ENCODE results near the gene AHDC1. TPM values are rescaled to one million over a fixed set of nuclear protein-coding genes. Genes with fewer than 3 reads are reported as not detected.

The AHDC1 gene
- total RNA-seq, 1 donor from 2014 or later: 46.6 TPM

DNA sequence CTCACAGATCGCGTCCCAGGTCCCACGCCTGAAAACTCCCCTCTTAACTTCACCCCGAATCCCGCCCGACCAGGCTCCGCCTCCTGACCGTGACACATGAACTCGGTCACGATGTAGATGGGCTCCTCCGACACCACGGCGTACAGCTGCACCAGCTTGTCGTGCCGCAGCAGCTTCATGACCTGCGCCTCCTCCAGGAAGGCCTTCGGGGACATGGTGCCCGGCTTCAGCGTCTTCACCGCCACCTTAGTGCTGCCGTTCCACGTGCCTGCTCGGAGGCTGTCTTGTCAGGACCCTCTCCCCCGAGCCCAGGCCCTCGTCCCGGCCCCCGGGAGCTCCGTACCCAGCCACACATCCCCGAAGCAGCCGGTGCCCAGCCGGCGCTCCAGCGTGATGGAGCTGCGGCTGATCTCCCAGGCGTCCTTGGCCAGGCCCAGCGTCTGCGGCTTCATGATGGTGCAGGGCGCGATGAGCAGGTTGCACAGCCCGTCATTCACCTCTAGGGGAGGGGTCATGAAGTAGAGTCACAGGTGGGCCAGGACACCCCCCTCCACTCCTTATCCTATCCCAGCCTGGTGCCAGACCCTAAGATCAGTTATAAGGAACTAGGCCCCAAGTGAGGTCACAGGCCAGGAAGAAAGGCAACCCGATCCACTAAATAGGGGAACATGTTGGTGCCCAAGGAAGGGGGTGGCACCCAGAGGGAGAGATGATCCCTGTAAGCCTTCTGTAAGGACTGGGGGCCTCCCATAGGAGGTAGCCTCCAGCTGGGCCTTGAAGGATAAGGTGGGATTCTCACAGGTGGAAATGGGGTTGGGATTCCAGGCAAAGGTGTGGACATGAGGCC, 11.6 kb upstream of the AHDC1 start:
- no peak for DNase-seq (ENCODE audit: low read depth)

DNA sequence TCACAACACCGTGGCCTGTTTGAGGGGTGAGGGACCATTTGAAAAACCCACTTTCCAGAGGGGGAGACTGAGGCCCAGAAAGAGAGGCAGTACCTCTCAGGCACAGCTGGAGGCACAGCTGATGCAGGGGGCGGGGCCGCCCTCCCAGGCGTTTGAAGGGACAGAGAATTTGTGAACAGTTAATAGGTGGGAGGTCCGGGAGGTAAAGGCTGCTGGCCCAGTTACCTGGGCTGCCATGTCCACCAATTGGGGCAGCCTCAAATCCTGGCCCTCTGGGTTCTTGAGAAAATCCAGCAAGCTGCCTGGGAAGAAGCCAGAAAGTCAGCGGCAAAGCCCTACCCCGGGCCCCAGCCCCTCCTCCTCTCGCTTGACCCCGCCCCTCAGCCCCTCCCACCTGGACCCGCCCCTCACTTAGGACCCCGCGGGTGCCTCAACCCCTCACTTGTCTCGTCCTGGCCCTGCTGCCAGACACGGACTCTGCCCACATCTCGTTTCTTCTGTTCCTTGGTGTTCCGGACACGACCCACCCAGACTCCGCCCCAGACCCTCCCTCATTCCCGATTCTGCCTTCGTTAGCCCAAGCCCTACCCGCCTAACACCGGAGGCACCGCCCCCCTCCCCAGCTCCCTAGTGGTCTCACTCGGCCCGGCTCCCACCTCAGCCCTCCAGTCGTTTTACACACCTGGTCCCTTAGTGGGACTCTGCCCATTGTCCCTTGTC, 10.8 kb upstream of the AHDC1 start:
- no peak for DNase-seq (ENCODE audit: low read depth)

DNA sequence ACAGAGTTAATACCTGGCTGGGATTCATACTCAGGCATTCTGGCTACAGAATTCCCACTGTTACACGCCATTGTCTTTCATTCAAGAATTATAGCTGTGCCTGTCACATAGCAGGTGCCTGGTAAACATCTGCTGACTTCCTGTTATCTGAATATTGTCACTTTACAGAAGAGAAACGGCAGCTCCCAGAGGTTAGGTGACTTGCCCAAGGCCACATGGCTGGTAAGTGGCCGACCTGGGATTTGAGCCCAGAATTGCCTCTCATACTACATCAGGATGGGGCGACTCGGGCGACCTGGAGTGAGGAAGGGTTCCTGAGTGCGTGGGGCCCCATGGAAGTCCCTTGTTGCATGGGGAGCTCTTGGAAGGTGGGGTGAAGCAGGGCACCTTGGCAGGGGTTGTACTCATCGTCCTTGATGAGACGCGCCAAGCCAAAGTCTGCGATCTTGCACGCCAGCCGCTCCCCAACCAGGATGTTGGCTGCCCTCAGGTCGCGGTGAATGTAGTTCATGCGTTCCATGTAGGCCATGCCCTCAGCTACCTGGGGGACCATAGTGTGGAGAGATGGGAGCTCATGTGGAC, 10.2 kb upstream of the AHDC1 start:
- no peak for DNase-seq (ENCODE audit: low read depth)

DNA sequence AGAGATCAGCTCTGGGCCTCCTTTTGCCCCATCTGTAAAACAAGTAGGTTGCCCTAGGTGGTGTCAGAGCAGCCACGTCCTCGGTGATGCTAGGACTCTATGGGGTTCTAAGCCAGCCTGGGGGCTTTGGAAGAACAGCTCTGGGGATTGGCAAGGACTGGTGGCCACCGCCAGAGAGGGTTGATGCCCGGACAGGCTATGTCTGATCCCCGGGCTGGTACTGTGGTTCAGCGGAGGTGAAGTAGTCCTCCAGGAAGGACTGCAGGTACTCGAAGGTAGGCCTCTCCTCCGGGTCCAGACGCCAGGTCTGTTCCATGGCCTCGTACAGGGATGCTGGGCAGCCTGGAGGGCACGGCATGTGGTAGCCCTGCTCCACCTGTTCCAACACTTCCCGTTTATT, 8.8 kb upstream of the AHDC1 start:
- DNase-seq (ENCODE audit: low read depth): no peak

DNA sequence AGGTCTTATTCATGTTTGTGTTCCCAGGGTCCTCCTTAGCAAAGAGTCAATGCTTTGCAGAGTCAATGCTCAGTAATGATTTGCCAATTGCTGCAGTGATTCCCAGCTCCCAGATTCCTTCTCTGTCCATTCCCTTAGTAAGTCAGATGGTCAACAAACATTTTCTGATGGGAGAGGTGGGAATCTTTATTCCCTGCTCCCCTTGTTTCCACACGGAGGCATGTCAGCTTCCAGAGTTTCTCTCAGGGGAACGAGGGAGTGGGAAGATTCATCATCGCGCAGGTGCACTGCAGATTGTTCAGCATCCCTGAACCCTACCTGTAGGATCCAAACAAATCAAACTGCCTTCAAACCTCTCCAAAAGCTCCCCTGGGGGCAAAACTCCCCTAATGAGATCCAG, 7.5 kb upstream of the AHDC1 start:
- DNase-seq (ENCODE audit: low read depth): no peak

DNA sequence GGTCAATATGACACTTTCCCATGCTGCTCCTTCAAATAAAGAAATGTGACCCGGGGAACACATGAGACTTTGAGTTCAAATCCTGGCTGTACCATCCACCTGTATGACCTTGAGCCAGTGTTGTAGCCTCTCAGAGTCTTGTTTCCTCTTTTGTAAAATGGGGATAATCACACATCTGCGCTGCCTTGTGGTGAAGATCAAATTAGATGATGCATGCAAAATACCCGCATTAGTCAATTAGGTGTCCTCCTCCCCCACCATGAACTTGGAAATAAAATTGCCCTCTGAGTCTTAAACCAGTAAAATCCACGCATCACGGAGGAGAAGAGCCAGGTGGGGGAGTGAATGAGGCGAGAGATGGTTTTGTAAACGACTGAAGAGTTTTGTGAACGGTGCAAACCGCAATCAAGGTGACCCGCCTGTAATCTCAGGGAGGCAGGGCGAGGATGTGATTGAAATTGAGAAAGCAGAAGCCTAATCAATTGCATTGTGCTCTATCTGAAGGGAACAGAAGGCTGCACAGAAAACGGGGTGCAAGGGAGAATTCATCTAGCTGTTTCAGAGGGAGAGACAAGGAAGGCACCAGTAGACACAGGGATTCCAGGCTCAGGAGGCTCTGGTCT, 5.8 kb upstream of the AHDC1 start:
- no peak for DNase-seq (ENCODE audit: low read depth)

DNA sequence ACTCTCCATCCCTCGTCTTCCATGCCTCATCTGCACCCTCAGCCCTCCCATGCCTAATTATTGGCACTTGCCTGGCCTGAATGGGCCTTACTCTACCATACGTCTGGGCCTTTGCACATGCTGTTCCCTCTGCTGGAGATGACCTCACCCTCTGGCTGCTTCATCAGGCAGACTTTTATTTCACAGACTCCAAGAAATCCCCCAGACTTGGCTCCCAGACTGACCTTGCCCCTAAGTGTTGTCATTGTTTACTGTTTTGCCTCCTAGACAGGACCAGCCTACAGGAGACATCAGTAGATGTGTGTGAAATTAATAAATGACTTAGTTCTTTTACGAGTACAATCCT, 5.2 kb upstream of the AHDC1 start:
- no peak for DNase-seq (ENCODE audit: low read depth)

DNA sequence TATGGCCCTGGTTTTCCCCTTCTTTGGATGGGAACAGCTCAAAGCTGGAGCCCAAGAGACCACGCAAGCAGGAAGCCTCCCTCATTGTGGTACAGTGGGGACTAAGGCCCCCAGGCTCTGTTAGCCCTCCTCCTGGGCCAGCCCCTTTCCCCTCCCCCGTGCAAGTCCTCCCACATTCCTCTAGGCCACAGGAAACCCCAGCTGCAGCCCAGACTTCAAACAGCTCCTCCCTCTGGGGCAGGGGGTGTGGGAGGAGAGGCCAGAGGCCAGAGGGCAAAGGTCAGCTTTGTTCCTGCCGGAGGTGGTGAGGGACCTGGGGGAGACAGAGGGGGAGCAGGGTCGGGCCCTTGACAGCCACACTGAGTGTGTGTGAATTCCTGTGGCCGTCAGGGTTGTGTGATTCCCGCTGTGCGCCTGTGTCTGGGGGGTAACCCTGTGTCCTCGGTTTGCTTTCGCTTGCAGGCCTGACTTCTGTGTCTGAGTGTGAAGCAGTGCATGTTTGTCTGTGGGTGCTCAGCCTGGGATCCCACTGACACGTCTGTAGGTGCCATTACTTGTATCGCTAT, 3.4 kb upstream of the AHDC1 start:
- DNase-seq (ENCODE audit: low read depth): no peak

DNA sequence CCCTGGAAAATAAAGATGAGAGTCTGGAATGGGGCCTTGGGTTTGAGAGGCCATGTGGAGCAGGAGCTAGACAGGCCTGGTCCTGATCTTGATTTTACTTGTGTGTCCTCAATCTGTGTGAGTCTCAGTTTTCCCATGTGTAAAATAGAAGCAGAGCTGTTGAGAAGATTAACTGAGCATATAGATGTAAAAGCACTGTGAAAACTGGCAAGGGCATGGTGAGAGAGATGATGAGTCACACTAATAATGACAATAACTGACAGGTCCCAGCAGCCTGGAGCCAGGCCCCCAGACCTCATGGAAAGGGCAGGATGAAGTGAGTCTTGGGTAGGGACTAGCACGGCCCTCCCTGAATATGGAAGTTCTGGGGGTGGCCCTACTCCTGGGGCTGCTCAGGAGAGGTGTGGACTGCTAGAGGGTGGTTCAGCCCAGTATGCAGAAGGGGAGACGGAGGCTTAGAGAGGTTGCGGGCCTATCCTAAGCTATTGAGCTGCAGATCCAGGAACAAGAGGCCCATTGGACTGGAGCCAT, 2.8 kb upstream of the AHDC1 start:
- no peak for DNase-seq (ENCODE audit: low read depth)

DNA sequence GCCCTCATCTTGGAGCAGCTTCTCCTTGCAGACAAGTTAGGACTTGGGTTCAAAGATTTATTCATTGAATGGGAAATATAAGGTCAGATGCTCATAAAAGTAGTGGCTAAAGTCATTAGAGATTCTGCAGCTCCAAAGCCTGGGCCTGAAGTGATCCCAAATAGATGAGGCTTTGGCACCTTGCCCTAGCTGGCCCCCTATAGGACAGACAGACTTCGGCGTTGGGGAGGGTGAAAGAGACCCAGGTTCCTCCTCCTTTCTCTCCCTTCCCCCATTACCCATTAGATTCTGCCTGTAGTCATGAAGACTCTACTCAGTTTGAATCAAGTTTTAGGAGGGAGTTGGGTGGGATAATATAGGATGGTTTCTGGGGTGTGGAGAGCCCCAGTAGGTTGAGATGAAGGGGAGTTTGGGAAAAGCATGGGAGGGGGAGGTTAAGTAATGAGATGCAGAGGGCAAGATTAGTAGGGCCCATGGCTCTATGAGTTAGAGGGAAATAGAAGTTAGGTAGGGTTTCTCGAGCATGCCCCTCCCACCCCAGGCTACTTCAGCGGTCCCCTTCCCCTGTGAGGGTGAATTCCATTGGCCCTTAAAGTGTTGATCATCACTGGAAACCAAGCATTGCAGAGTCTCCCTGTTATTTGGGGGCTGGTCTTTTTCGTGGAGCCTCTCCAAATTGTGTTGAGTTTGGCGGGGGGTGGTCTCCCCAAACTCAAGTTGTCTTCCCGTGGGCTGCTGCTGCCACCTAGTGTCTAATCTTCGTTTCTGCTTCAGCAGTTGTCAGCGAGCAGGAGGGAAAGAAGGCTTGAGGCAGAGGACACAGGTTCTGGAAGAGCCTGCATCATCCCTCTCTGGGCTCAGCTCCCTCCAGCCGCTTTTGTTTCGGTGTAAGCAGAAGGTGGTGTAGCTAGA, 2.1 kb upstream of the AHDC1 start:
- peak; percentile 75 for DNase-seq (ENCODE audit: low read depth)

DNA sequence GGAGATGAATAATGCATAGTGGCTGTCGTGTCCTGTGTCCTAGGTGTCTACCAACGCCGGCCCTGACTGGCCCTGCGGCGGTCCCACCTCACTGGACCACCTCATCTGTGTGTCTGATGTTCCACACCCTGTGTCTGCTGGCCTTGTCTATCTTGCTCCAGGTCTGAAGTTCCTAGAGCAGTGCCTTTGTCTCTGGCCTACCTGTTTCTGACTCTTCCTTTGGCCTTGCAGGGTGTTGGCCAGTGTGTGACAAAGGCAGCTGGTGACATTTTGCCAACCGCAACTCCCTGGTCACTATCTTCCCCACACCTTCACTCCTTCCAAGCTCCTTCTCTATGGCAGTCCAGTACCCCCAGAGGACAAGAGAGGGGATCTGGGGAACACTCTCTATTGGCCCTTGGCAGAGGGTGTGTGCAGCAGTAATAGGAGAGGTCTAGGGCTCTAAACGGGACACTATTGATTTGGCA, 1.4 kb upstream of the AHDC1 start:
- no peak for DNase-seq (ENCODE audit: low read depth)

DNA sequence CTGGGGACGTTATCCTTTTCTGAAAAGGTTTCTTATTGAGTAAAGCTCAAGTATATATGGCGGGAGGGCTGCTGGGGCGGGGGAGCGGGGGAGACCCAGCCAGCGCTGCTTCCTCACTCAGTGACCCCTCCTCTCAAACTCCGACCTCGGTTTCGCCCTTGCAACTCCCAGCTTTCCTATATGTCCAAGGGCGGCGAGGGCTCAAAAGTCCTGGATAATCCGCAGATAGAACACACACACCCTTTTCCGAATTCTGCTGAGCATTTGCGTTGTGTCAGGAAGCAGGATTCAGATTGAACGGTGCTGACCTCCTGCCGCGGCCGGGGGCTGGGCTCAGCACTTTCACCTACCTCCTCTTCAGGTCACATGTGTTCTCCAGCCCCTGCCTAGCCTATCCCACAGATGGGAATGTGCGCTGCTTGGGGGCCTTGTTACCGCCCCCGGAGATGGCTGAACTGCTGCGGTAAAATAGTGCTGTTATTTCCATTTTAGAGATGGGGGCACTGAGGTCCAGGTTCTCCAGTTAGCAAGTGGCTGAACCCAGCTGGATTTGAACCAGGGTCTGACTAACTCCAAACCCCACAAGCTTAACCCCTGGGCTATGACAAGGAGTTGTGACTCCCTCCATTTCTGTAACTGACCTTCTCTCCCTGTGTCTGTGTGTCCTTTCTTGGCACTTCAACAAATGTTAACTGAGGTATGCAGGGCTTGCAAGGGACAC, 795 bp upstream of the AHDC1 start:
- DNase-seq (ENCODE audit: low read depth): no peak

DNA sequence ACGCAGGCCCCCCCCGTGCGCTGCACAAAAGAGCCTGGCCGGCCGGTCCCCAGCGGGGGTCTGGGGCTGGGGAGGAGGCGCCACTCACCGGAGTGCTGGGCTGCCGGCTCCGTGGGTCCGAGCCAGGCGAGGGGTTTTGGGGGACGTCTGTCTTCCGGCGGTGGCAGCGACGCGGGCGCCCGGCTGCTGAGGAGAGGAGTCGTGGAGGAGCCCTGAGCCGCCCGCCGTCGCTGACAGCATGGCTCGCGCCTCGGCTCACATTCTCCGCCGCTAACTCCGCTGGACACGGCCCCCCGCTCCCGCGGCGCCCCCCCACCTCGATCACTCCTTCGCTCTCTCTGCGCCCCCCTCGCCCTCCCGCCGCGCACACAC, 649 bp downstream of the AHDC1 start:
- DNase-seq (ENCODE audit: low read depth): no peak

DNA sequence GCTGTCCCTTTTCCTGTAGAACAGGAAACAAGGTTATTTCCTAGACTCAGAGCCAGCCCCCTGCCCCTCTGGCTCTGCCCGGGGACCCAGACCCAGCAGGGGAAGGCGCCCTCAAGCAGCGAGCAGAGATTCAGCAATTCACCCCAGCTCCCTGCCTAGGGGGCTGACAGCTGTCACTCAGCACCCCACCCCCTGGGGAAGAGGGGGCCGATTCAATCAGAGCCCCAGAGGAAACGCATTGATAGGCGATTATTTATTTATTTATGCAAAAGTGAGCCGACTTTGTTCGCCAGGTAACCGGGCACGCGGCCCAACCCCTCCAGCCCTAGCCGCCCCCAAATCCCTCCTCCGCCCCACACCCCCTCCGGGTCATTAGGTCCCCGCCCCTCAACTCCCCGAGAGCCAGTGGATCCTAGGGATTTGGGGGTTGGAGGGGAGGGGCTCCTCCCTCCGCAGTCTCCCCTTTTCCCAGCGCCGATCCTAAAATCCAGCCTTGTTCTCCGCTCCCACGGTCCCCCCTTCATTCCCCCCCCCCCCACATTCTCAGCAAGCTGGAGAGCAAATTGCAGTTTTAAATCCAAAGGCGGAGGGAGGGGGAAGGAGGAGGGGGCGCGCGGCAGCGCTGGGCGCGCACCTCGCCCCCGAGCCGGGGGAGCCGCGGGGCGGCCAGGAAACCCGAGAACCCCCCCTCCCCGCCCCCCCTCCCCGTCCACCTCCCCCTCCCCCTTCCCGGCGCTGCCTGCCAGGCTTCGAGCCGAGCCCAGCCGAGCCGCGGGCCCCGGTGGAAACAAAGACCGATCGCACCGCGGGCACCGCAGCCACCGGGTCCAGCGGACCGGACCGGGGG, 1.3 kb downstream of the AHDC1 start:
- DNase-seq (ENCODE audit: low read depth): peak; percentile 51

DNA sequence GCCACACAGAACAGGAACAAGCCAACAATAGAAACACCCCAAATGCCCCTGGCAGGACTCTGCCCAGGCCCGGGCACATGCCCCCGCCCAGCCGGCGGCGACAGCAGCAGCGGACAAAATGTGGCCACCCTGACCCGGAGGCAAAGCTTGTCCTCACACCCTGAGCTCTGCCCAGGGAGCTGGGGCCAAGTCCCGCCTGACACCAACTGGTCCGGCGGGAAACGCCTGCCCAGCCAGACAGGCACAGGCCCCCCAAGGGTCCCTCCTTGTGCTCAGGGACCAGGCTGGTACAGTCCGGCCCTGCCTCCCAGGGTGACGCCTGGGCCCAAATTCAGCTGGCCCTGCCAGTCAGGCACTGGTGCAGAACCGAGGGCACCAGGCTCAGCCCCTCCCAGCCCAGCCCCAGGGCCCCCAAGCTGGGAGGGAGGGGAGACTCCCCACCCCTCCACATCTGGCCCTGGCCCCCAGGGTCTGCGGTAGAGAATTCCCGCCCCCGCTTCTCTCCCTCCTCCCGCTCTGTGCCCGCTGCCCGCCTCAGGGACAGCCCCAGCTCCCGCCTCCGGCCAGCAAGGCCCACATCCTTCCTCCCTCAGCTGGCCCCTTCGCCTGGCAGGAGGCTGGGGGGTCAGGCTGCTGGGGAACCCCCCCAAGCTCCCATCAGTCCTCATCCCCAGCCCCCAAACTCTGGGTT, 2.0 kb downstream of the AHDC1 start:
- DNase-seq (ENCODE audit: low read depth): peak; percentile 96

DNA sequence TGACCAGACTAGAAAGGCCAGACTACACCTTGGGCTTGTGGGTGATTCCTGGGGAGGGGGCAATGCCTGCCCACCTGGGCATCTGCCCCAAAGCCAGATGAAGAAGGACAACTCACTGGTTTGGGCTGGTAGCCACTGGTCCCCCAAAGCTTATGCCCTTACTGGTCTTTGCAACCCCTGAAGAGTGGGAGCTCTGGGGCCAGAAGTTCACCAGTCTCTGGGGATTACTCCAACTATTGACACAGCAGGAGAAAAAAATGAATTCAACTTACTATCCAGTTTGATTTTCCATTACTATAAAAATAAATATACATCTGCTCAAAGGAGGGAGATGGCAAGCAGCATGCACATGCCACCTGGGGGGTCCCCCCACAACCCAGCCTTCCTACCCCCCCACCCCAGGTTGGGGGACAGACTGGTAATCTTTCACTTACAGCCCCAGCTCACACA, 2.6 kb downstream of the AHDC1 start:
- peak; percentile 36 for DNase-seq (ENCODE audit: low read depth)

DNA sequence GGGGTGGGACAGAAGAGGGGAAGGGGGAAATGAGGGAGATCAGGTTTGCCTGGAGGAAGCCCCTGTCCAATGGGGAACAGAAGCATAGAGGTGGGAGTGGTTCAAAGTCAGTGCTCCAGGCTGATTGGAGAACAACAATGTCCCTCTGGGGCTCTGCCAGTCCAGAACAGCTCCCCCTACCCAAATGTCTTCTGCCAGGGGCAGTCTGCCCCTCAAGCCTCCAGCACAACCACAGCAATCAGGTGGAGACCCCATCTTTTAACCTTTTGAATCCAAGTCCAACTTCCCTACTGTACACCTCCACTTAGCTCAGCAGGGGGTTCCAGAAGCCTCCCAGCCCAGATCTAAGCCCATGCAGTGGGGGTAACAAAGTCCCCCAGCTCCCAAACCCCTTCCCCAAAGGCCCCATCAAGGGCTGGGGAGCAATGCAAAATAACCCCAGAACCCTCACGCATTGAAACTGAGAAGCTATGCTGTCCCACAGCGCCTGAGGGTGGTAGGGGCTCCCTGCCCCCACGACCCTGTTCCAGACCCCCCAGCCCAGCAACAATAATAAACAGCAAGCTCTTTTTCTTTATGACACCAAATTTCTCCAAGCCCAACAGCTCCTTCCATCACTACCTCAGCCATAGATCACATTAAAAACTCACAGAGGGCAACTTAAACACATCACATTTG, 3.3 kb downstream of the AHDC1 start:
- peak; percentile 74 for DNase-seq (ENCODE audit: low read depth)
